DMS153 (cell line): ENCODE data around the gene INPP5K.

ENCODE experiments used
- DNase-seq: peaks from one replicate; lab custom pipeline; 2025; lab: John Stamatoyannopoulos, UW

INPP5K gene

GRCh38 chr17:1505586-1505985 lies 10.8 kb downstream of the INPP5K start:
- DNase-seq = no peak

GRCh38 chr17:1504866-1505265 lies 11.5 kb downstream of the INPP5K start:
- no peak for DNase-seq

GRCh38 chr17:1503699-1504098 lies 12.7 kb downstream of the INPP5K start:
- DNase-seq = no peak

GRCh38 chr17:1498869-1499268 lies 17.5 kb downstream of the INPP5K start:
- DNase-seq = no peak

- no peak for DNase-seq
Observed at GRCh38 chr17:1498233-1498632, 18.2 kb downstream of the INPP5K start.

GRCh38 chr17:1497831-1498230 lies 18.6 kb downstream of the INPP5K start:
- no peak for DNase-seq

- no peak for DNase-seq
Observed at GRCh38 chr17:1496869-1497268, 19.5 kb downstream of the INPP5K start.

GRCh38 chr17:1495265-1495989 lies 21.0 kb downstream of the INPP5K start:
- DNase-seq = no peak

GRCh38 chr17:1494736-1495253 lies 21.6 kb downstream of the INPP5K start:
- no peak for DNase-seq

- DNase-seq = no peak
Observed at GRCh38 chr17:1494203-1494602, 22.2 kb downstream of the INPP5K start.

- DNase-seq = no peak
Observed at GRCh38 chr17:1493291-1493980, 23.0 kb downstream of the INPP5K start.

- DNase-seq = no peak
Observed at GRCh38 chr17:1492249-1493206, 23.9 kb downstream of the INPP5K start, which contains the start of gene MYO1C. TSS of gene MYO1C (minus strand) at chr17:1492686. CDS start at chr17:1492487, 199 bp downstream.

- no peak for DNase-seq
Observed at GRCh38 chr17:1491443-1492248, 24.8 kb downstream of the INPP5K start.

- no peak for DNase-seq
Observed at GRCh38 chr17:1490643-1491442, 25.6 kb downstream of the INPP5K start.

GRCh38 chr17:1488826-1489270 lies 27.6 kb downstream of the INPP5K start:
- DNase-seq = no peak

- DNase-seq = no peak
Observed at GRCh38 chr17:1487939-1488825, 28.2 kb downstream of the INPP5K start.

GRCh38 chr17:1486802-1487695 lies 29.4 kb downstream of the INPP5K start:
- peak; percentile 29 for DNase-seq
